Panc1 (cell line): ENCODE measurements around the gene HNRNPR. TPM values are rescaled to one million over a fixed set of nuclear protein-coding genes. Genes with fewer than 3 reads are reported as not detected.

Source experiments
- ATAC-seq: fragments of 200-7000 bp; cut with Tn5 transposase; 2 replicates; pipeline ENCODE4 v1.9.1; 2020; ENCODE audit warnings: mild to moderate bottlenecking, moderate library complexity
- BruUV-seq: library from RNA; stranded (reverse); fragments of 400-500 nt; replicated peaks from 2 replicates; lab custom pipeline; 2021; lab: Mats Ljungman, UMichigan
- CTCF ChIA-PET: fragments of 300-600 bp; sonication (Branson Sonifier 250); formaldehyde crosslinking; loops from one replicate; lab custom pipeline; 2022; ENCODE audit warnings: antibody characterized with exemption; lab: Charles Lee
- POLR2A ChIA-PET: fragments of 300-600 bp; sonication (Branson Sonifier 250); formaldehyde crosslinking; loops from one replicate; lab custom pipeline; 2022; ENCODE audit warnings: antibody characterized with exemption; lab: Charles Lee
- DNase-seq: peaks from one replicate; pipeline ENCODE4 v3.0.0-alpha.2; 2010; ENCODE audit warnings: low read depth, low spot score
- H3K27ac ChIP-seq: 2 replicates; pipeline ENCODE4 v1.5.1; 2011; ENCODE audit warnings: mild to moderate bottlenecking, low read length, inconsistent platforms
- H3K27me3 ChIP-seq: fragments of 200-500 bp; sonication (Bioruptor generic); 2 replicates; pipeline ENCODE4 v1.6.0; 2014; ENCODE audit warnings: low read length, inconsistent platforms; ENCODE audit not compliant: control insufficient read depth, insufficient read depth
- H3K36me3 ChIP-seq: fragments of 200-500 bp; sonication (Bioruptor generic); 2 replicates; pipeline ENCODE4 v1.5.1; 2014; ENCODE audit warnings: inconsistent platforms, mild to moderate bottlenecking, low read length, moderate library complexity; ENCODE audit not compliant: control insufficient read depth, insufficient read depth
- H3K4me1 ChIP-seq: 2 replicates; pipeline ENCODE4 v1.5.1; 2011; ENCODE audit warnings: inconsistent platforms, mild to moderate bottlenecking, low read length, moderate library complexity; ENCODE audit not compliant: control insufficient read depth, insufficient read depth
- H3K4me3 ChIP-seq, 2 experiments: 2 replicates each; pipeline ENCODE4 v1.5.1; 2011 to 2012; ENCODE audit warnings: low read depth in 2 of 2, low read length in 2 of 2, mild to moderate bottlenecking in 2 of 2, inconsistent platforms in 1 of 2, moderate library complexity in 1 of 2
- H3K9me3 ChIP-seq: fragments of 200-500 bp; sonication (Bioruptor generic); 2 replicates; pipeline ENCODE4 v1.5.1; 2014; ENCODE audit warnings: low read depth, mild to moderate bottlenecking, inconsistent platforms, low read length, moderate library complexity; ENCODE audit not compliant: control insufficient read depth, insufficient read depth
- CTCF ChIP-seq: fragments of 450-650 bp; IDR thresholded peaks from 2 replicates; pipeline ENCODE4 v1.5.1; 2017; ENCODE audit warnings: mild to moderate bottlenecking
- POLR2AphosphoS5 ChIP-seq: IDR thresholded peaks from 2 replicates; pipeline ENCODE4 v1.6.1; 2012; ENCODE audit warnings: mild to moderate bottlenecking, low read depth, low read length, moderate library complexity
- REST ChIP-seq, 2 experiments: IDR thresholded peaks; 2 replicates each; pipeline ENCODE4 v1.6.1; 2011 to 2012; ENCODE audit warnings: low read depth in 2 of 2, control low read depth in 1 of 2, low read length in 1 of 2, mild to moderate bottlenecking in 1 of 2, moderate library complexity in 1 of 2; ENCODE audit not compliant: insufficient read depth in 1 of 2
- SIN3A ChIP-seq: IDR thresholded peaks from 2 replicates; pipeline ENCODE4 v1.6.1; 2012; ENCODE audit warnings: low read depth, mild to moderate bottlenecking, low read length, moderate library complexity, borderline replicate concordance; ENCODE audit not compliant: insufficient read depth
- TCF7L2 ChIP-seq: IDR thresholded peaks from 2 replicates; pipeline ENCODE4 v1.6.1; 2011; ENCODE audit warnings: mild to moderate bottlenecking, low read depth, low read length, inconsistent platforms
- in situ Hi-C: cut with HindIII; loops from 2 replicates; pipeline ENCODE4 v1.10.0; 2016; ENCODE audit warnings: low sequenced_read_pairs, low pct_unique_long_range_greater_than_20kb
- intact Hi-C: fragments of 100-400 bp; cut with micrococcal nuclease; formaldehyde crosslinking; loops from one replicate; pipeline ENCODE4 v1.10.0; 2022; ENCODE audit not compliant: unreplicated experiment
- total RNA-seq: library from RNA; stranded (reverse); gene quantifications from one replicate; pipeline ENCODE4 v1.2.1, GENCODE V29; 2021; ENCODE audit not compliant: unreplicated experiment

HNRNPR gene
- total RNA-seq, 1 experiment from 2014 or later = 173 TPM

- Histone ChIP-seq H3K9me3 (no peaks in the 10 kb centered on the region), H3K27ac (no peak overlapping the region), H3K27me3 (no peaks in the 10 kb centered on the region), H3K4me3 (no peak overlapping the region), H3K36me3 (no peaks in the 10 kb centered on the region), H3K4me1 (peaks cover 3% of the 10 kb centered on the region; the same call in 1 of the 2 replicates)
- DNase-seq (no peak), ATAC-seq (no peak)
- no TSS peak for BruUV-seq
- in situ Hi-C loops (no loop called here), intact Hi-C loops (no loop called here)
- ChIA-PET POLR2A (interaction anchor here (0.6 kb wide), 1 partner anchor 270 kb away, joined by 5 read pairs; no protein-coding TSS in a partner anchor), CTCF (no interaction called here)
- TF ChIP-seq TCF7L2 = no peak
- TF ChIP-seq CTCF = no peak
- TF ChIP-seq POLR2AphosphoS5 = no peak
- TF ChIP-seq REST (IDR thresholded peaks at IDR 0.05; ENCODE audit: insufficient read depth in 1 of 2, low read depth in 2 of 2, low read length in 1 of 2) = no peak
- TF ChIP-seq SIN3A = no peak
These were observed 43.4 kb upstream of the HNRNPR start for GRCh38 chr1:23387494-23387893.

GRCh38 chr1:23385119-23385621 lies 41.1 kb upstream of the HNRNPR start:
- ATAC-seq (no peak), DNase-seq (no peak)
- Histone ChIP-seq H3K36me3 (no peaks in the 10 kb centered on the region), H3K4me1 (peaks cover 7% of the 10 kb centered on the region), H3K27me3 (no peaks in the 10 kb centered on the region), H3K4me3 (no peak overlapping the region), H3K9me3 (no peaks in the 10 kb centered on the region), H3K27ac (no peak overlapping the region)
- no peak for TF ChIP-seq CTCF
- TF ChIP-seq TCF7L2 = no peak
- no peak for TF ChIP-seq REST (IDR thresholded peaks at IDR 0.05; ENCODE audit: insufficient read depth in 1 of 2, low read depth in 2 of 2, low read length in 1 of 2)
- no peak for TF ChIP-seq SIN3A
- TF ChIP-seq POLR2AphosphoS5 = no peak
- CTCF ChIA-PET = interaction anchor here (1.5 kb wide), 1 partner anchor 19 kb away, joined by 4 read pairs; no protein-coding TSS in a partner anchor
- intact Hi-C loops = no loop called here
- POLR2A ChIA-PET = no interaction called here
- no TSS peak for BruUV-seq
- in situ Hi-C loops = no loop called here
